Measurements from ENCODE around the gene GRHL3. TPM values are rescaled to one million over a fixed set of nuclear protein-coding genes. Genes with fewer than 3 reads are reported as not detected.

Gene GRHL3
- total and polyA plus RNA-seq, 2 experiments from 2014 or later: 2.7 to 6.9 TPM

GRCh38 chr1:24345334-24345733 lies 26.2 kb downstream of the GRHL3 start:
- Histone ChIP-seq H2AFZ (no peak overlapping the region), H3K4me1 (ENCODE audit: insufficient read depth) (peaks cover 18% of the 10 kb centered on the region), H4K20me1 (ENCODE audit: insufficient read depth, poor library complexity, severe bottlenecking) (no peaks in the 10 kb centered on the region), H3K27ac (no peak overlapping the region), H3K36me3 (replicated peaks; ENCODE audit: insufficient read depth, low read depth) (no peaks in the 10 kb centered on the region), H3K79me2 (no peaks in the 10 kb centered on the region), H3K9me2 (replicated peaks; ENCODE audit: insufficient read depth) (no peaks in the 10 kb centered on the region), H3K4me3 (no peak overlapping the region), H3K9me3 (ENCODE audit: low read depth) (no peaks in the 10 kb centered on the region), H3K27me3 (no peaks in the 10 kb centered on the region), H3K4me2 (no peak overlapping the region)
- 41% methylated on average over 5 of the region's 5 CpGs for WGBS (ENCODE audit: low lambda C conversion rate, missing lambda C conversion rate)
- DNase-seq (ENCODE audit: low spot score): peak; percentile 31
- no peak for TF ChIP-seq EZH2 (IDR thresholded peaks at IDR 0.05; ENCODE audit: borderline replicate concordance)
- TF ChIP-seq CTCF (IDR thresholded peaks at IDR 0.05; ENCODE audit: poor library complexity): no peak
- TF ChIP-seq EZH2phosphoT487 (IDR thresholded peaks at IDR 0.05; ENCODE audit: low read depth, severe bottlenecking, unreplicated experiment): no peak

- no peaks in the 10 kb centered on the region for H3K36me3 ChIP-seq (replicated peaks; ENCODE audit: insufficient read depth, low read depth)
- peaks cover 18% of the 10 kb centered on the region for H3K4me1 ChIP-seq (ENCODE audit: insufficient read depth)
- 61% methylated on average over 15 of the region's 19 CpGs for WGBS (ENCODE audit: low lambda C conversion rate, missing lambda C conversion rate)
- TF ChIP-seq EZH2phosphoT487 (IDR thresholded peaks at IDR 0.05; ENCODE audit: low read depth, severe bottlenecking, unreplicated experiment): no peak
- no peak overlapping the region for H3K4me3 ChIP-seq
- H3K27ac ChIP-seq: no peak overlapping the region
- no peaks in the 10 kb centered on the region for H3K9me3 ChIP-seq (ENCODE audit: low read depth)
- H3K9me2 ChIP-seq (replicated peaks; ENCODE audit: insufficient read depth): no peaks in the 10 kb centered on the region
- H3K4me2 ChIP-seq: no peak overlapping the region
- no peaks in the 10 kb centered on the region for H4K20me1 ChIP-seq (ENCODE audit: insufficient read depth, poor library complexity, severe bottlenecking)
- H3K79me2 ChIP-seq: no peaks in the 10 kb centered on the region
- DNase-seq (ENCODE audit: low spot score): no peak
- no peak overlapping the region for H2AFZ ChIP-seq
- H3K27me3 ChIP-seq: no peaks in the 10 kb centered on the region
Measured at GRCh38 chr1:24347159-24347934, 28.2 kb downstream of the GRHL3 start.

GRCh38 chr1:24348196-24348595 lies 29.0 kb downstream of the GRHL3 start:
- Histone ChIP-seq H2AFZ (no peak overlapping the region), H3K27me3 (no peaks in the 10 kb centered on the region), H3K9me2 (replicated peaks; ENCODE audit: insufficient read depth) (no peaks in the 10 kb centered on the region), H3K79me2 (no peaks in the 10 kb centered on the region), H3K9me3 (ENCODE audit: low read depth) (no peaks in the 10 kb centered on the region), H3K4me2 (no peak overlapping the region), H4K20me1 (ENCODE audit: insufficient read depth, poor library complexity, severe bottlenecking) (no peaks in the 10 kb centered on the region), H3K4me3 (no peak overlapping the region), H3K36me3 (replicated peaks; ENCODE audit: insufficient read depth, low read depth) (no peaks in the 10 kb centered on the region), H3K27ac (no peak overlapping the region), H3K4me1 (ENCODE audit: insufficient read depth) (peaks cover 18% of the 10 kb centered on the region)
- TF ChIP-seq EZH2phosphoT487 (IDR thresholded peaks at IDR 0.05; ENCODE audit: low read depth, severe bottlenecking, unreplicated experiment) (no peak), CTCF (IDR thresholded peaks at IDR 0.05; ENCODE audit: poor library complexity) (no peak), EZH2 (IDR thresholded peaks at IDR 0.05; ENCODE audit: borderline replicate concordance) (no peak)
- WGBS (ENCODE audit: low lambda C conversion rate, missing lambda C conversion rate): 91% methylated on average over 10 of the region's 10 CpGs
- DNase-seq (ENCODE audit: low spot score): no peak

- no peaks in the 10 kb centered on the region for H3K79me2 ChIP-seq
- no peaks in the 10 kb centered on the region for H4K20me1 ChIP-seq (ENCODE audit: insufficient read depth, poor library complexity, severe bottlenecking)
- H3K36me3 ChIP-seq (replicated peaks; ENCODE audit: insufficient read depth, low read depth): no peaks in the 10 kb centered on the region
- no peak for DNase-seq (ENCODE audit: low spot score)
- WGBS (ENCODE audit: low lambda C conversion rate, missing lambda C conversion rate): 85% methylated on average over 2 of the region's 2 CpGs
- H3K27me3 ChIP-seq: no peaks in the 10 kb centered on the region
- TF ChIP-seq CTCF (IDR thresholded peaks at IDR 0.05; ENCODE audit: poor library complexity) (no peak), EZH2phosphoT487 (IDR thresholded peaks at IDR 0.05; ENCODE audit: low read depth, severe bottlenecking, unreplicated experiment) (no peak), EZH2 (IDR thresholded peaks at IDR 0.05; ENCODE audit: borderline replicate concordance) (no peak)
- no peaks in the 10 kb centered on the region for H3K9me2 ChIP-seq (replicated peaks; ENCODE audit: insufficient read depth)
- H3K9me3 ChIP-seq (ENCODE audit: low read depth): no peaks in the 10 kb centered on the region
- no peak overlapping the region for H3K4me3 ChIP-seq
- H2AFZ ChIP-seq: no peak overlapping the region
- peaks cover 18% of the 10 kb centered on the region for H3K4me1 ChIP-seq (ENCODE audit: insufficient read depth)
- H3K27ac ChIP-seq: no peak overlapping the region
- no peak overlapping the region for H3K4me2 ChIP-seq
Measured at GRCh38 chr1:24349891-24350290, 30.7 kb downstream of the GRHL3 start.

Measured in hepatocyte (in vitro differentiated cells).